Neural cell (in vitro differentiated cells): ENCODE data around the gene APPBP2. TPM values are rescaled to one million over a fixed set of nuclear protein-coding genes. Genes with fewer than 3 reads are reported as not detected.

ENCODE experiments used
- H2AFZ ChIP-seq: fragments of 200-600, 300-800 bp; sonication (generic), shearing (Covaris generic); 2 replicates; pipeline ENCODE4 v1.6.0; 2014; ENCODE audit warnings: low read depth, mild to moderate bottlenecking, antibody characterized with exemption, low read length, moderate library complexity
- H3F3A ChIP-seq: fragments of 200-600 bp; shearing (Covaris generic); 2 replicates; pipeline ENCODE4 v1.6.1; 2016; ENCODE audit warnings: mild to moderate bottlenecking, moderate library complexity, mixed read lengths, antibody characterized with exemption, low read length; ENCODE audit not compliant: insufficient read depth, poor library complexity, severe bottlenecking
- H3K27ac ChIP-seq: fragments of 200-600, 300-800 bp; sonication (generic), shearing (Covaris generic); 2 replicates; pipeline ENCODE4 v1.5.1; 2014; ENCODE audit warnings: mild to moderate bottlenecking, low read length, moderate library complexity
- H3K27me3 ChIP-seq: fragments of 300-800, 200-600 bp; sonication (generic), shearing (Covaris generic); 2 replicates; pipeline ENCODE4 v1.6.0; 2014; ENCODE audit warnings: mild to moderate bottlenecking, low read depth, low read length, moderate library complexity; ENCODE audit not compliant: insufficient read depth
- H3K36me3 ChIP-seq: fragments of 300-800, 200-600 bp; sonication (generic), shearing (Covaris generic); 2 replicates; pipeline ENCODE4 v1.5.1; 2014; ENCODE audit warnings: mild to moderate bottlenecking, antibody characterized with exemption, low read length, moderate library complexity; ENCODE audit not compliant: insufficient read depth
- H3K4me2 ChIP-seq: fragments of 300-800, 200-600 bp; sonication (generic), shearing (Covaris generic); 2 replicates; pipeline ENCODE4 v1.6.0; 2014; ENCODE audit warnings: mild to moderate bottlenecking, low read length
- H3K4me3 ChIP-seq: fragments of 300-800, 200-600 bp; sonication (generic), shearing (Covaris generic); 2 replicates; pipeline ENCODE4 v1.5.1; 2014; ENCODE audit warnings: mild to moderate bottlenecking, low read length, moderate library complexity
- H3K79me2 ChIP-seq: fragments of 200-600 bp; shearing (Covaris generic); replicated peaks from 2 replicates; pipeline ENCODE4 v1.6.0; 2014; ENCODE audit warnings: mild to moderate bottlenecking, low read length, moderate library complexity; ENCODE audit not compliant: insufficient read depth
- H3K9ac ChIP-seq: fragments of 300-800, 200-600 bp; sonication (generic), shearing (Covaris generic); 2 replicates; pipeline ENCODE4 v1.6.1; 2016; ENCODE audit warnings: mild to moderate bottlenecking, low read length, mixed read lengths
- H3K9me2 ChIP-seq: fragments of 200-600 bp; shearing (Covaris generic); 2 replicates; pipeline ENCODE4 v1.6.1; 2016; ENCODE audit warnings: mild to moderate bottlenecking, low read length, mixed read lengths; ENCODE audit not compliant: insufficient read depth
- H3K9me3 ChIP-seq: fragments of 200-600, 300-800 bp; sonication (generic), shearing (Covaris generic); 2 replicates; pipeline ENCODE4 v1.6.1; 2016; ENCODE audit warnings: mild to moderate bottlenecking, mixed run types, low read length, moderate library complexity, mixed read lengths
- H4K20me1 ChIP-seq: fragments of 200-600 bp; shearing (Covaris generic); 2 replicates; pipeline ENCODE4 v1.6.1; 2016; ENCODE audit warnings: mild to moderate bottlenecking, mixed run types; ENCODE audit not compliant: insufficient read depth
- EP300 ChIP-seq: fragments of 450-650 bp; conservative IDR thresholded peaks from 2 replicates; pipeline ENCODE4 v1.6.1; 2014; ENCODE audit warnings: antibody characterized with exemption, mild to moderate bottlenecking, moderate library complexity; ENCODE audit not compliant: poor library complexity, severe bottlenecking
- EZH2 ChIP-seq: fragments of 200-600, 300-800 bp; shearing (Covaris generic), sonication (generic); IDR thresholded peaks from 2 replicates; pipeline ENCODE4 v1.6.1; 2014; ENCODE audit warnings: antibody characterized with exemption, low read length, borderline replicate concordance, mild to moderate bottlenecking; ENCODE audit not compliant: insufficient read depth, poor library complexity, severe bottlenecking
- MXI1 ChIP-seq: fragments of 450-650 bp; conservative IDR thresholded peaks from 2 replicates; pipeline ENCODE4 v1.6.1; 2014; ENCODE audit warnings: antibody characterized with exemption, mild to moderate bottlenecking; ENCODE audit not compliant: poor library complexity, severe bottlenecking
- POLR2AphosphoS5 ChIP-seq: IDR thresholded peaks from 2 replicates; pipeline ENCODE4 v1.6.1; 2012
- RAD21 ChIP-seq: fragments of 450-650 bp; conservative IDR thresholded peaks from 2 replicates; pipeline ENCODE4 v1.6.1; 2014; ENCODE audit warnings: antibody characterized with exemption, mild to moderate bottlenecking, moderate library complexity
- REST ChIP-seq: IDR thresholded peaks from 2 replicates; pipeline ENCODE4 v1.6.1; 2012; ENCODE audit warnings: borderline replicate concordance
- SMC3 ChIP-seq: fragments of 450-650 bp; conservative IDR thresholded peaks from 2 replicates; pipeline ENCODE4 v1.6.1; 2014; ENCODE audit warnings: antibody characterized with exemption, mild to moderate bottlenecking, moderate library complexity; ENCODE audit not compliant: poor library complexity
- TAF1 ChIP-seq: IDR thresholded peaks from 2 replicates; pipeline ENCODE4 v1.6.1; 2012; ENCODE audit warnings: low read depth
- polyA plus RNA-seq: library from polyadenylated mRNA; depleted of rRNA; stranded (reverse); fragments of >200 nt; gene quantifications from 2 replicates; pipeline ENCODE4 v1.2.3, GENCODE V29; 2014
- TF ChIP-seq, protein P1 (sequence below): fragments of 450-650 bp; IDR thresholded peaks from 2 replicates; pipeline ENCODE4 v1.5.1; 2014; ENCODE audit warnings: antibody characterized with exemption, mild to moderate bottlenecking, moderate library complexity; ENCODE audit not compliant: poor library complexity, severe bottlenecking

Gene APPBP2
- polyA plus RNA-seq, 1 donor from 2014 or later, result 40.4 TPM

DNA sequence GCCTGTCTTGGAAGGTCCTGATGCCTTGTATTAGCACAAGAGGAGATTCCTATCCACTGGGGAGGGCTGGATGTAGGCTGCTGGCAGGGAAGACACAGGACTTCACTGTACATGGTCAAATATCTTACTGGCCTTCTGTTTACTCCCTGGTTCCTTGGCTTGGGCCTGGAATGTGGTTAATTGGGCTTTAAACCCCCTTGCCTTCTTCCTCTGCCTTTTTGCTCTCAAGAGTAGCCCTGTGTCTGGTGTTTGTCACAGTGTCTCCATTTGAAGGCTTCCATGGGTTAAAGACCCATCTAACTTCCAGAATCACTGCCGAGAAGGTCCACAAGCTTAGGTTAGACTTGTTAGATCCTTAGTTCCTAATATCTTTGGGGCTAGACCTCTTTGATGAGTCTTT, 110.9 kb downstream of the APPBP2 start:
- Histone ChIP-seq H4K20me1 (no peaks in the 10 kb centered on the region), H3K27ac (no peak overlapping the region), H3K4me3 (no peak overlapping the region), H3K27me3 (no peaks in the 10 kb centered on the region), H3K9me3 (no peaks in the 10 kb centered on the region), H3K4me2 (no peak overlapping the region), H3K9ac (no peak overlapping the region), H2AFZ (no peak overlapping the region), H3K79me2 (no peaks in the 10 kb centered on the region), H3K9me2 (no peaks in the 10 kb centered on the region), H3F3A (no peaks in the 10 kb centered on the region), H3K36me3 (no peaks in the 10 kb centered on the region)
- no peak for TF ChIP-seq POLR2AphosphoS5
- no peak for TF ChIP-seq RAD21
- no peak for TF ChIP-seq EP300
- TF ChIP-seq, protein P1, sequence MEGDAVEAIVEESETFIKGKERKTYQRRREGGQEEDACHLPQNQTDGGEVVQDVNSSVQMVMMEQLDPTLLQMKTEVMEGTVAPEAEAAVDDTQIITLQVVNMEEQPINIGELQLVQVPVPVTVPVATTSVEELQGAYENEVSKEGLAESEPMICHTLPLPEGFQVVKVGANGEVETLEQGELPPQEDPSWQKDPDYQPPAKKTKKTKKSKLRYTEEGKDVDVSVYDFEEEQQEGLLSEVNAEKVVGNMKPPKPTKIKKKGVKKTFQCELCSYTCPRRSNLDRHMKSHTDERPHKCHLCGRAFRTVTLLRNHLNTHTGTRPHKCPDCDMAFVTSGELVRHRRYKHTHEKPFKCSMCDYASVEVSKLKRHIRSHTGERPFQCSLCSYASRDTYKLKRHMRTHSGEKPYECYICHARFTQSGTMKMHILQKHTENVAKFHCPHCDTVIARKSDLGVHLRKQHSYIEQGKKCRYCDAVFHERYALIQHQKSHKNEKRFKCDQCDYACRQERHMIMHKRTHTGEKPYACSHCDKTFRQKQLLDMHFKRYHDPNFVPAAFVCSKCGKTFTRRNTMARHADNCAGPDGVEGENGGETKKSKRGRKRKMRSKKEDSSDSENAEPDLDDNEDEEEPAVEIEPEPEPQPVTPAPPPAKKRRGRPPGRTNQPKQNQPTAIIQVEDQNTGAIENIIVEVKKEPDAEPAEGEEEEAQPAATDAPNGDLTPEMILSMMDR, result no peak
- no peak for TF ChIP-seq MXI1
- TF ChIP-seq SMC3, result no peak
- no peak for TF ChIP-seq REST
- no peak for TF ChIP-seq EZH2
- no peak for TF ChIP-seq TAF1

- Histone ChIP-seq H3K27ac (no peak overlapping the region), H3K9ac (no peak overlapping the region), H3K27me3 (no peaks in the 10 kb centered on the region), H3K79me2 (no peaks in the 10 kb centered on the region), H2AFZ (no peak overlapping the region), H3K9me2 (no peaks in the 10 kb centered on the region), H3K4me2 (no peak overlapping the region), H3K36me3 (no peaks in the 10 kb centered on the region), H3K4me3 (no peak overlapping the region), H3F3A (no peaks in the 10 kb centered on the region), H3K9me3 (no peaks in the 10 kb centered on the region), H4K20me1 (no peaks in the 10 kb centered on the region)
- TF ChIP-seq RAD21, result no peak
- TF ChIP-seq EZH2, result no peak
- no peak for TF ChIP-seq MXI1
Measured at GRCh38 chr17:60412701-60413100, 113.3 kb downstream of the APPBP2 start.

DNA sequence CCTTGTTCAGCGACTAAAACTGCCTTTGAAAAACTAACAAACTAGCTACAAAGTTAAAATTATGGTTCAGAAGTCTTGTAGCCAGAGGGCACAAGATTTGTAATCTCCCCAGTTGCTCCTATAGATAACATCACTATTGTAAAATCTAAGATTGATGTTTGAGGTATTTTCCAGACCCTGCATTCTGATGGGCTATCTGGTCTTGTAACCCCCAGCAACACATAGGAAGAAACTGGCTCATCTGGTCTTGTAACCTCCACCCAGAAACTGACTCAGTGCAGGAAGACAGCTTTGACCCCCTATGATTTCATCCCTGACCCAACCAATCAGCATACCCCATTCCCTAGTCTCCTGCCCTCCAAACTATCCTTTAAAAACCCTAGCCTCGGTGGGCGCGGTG, 116.0 kb downstream of the APPBP2 start:
- Histone ChIP-seq H3F3A (no peaks in the 10 kb centered on the region), H3K27ac (no peak overlapping the region), H3K27me3 (no peaks in the 10 kb centered on the region), H3K36me3 (no peaks in the 10 kb centered on the region), H3K4me2 (no peak overlapping the region), H3K4me3 (no peak overlapping the region), H3K9me3 (no peaks in the 10 kb centered on the region), H3K9ac (no peak overlapping the region), H4K20me1 (no peaks in the 10 kb centered on the region), H3K79me2 (no peaks in the 10 kb centered on the region), H2AFZ (no peak overlapping the region), H3K9me2 (no peaks in the 10 kb centered on the region)
- TF ChIP-seq RAD21, result no peak
- TF ChIP-seq POLR2AphosphoS5, result no peak
- TF ChIP-seq REST, result no peak
- no peak for TF ChIP-seq EZH2
